ENCODE data around the gene PDSS2.

GRCh38 chr6:107390056-107390455, 69.3 kb downstream of the PDSS2 start:
- TF ChIP-seq CTCF (conservative IDR thresholded peaks at IDR 0.05; ENCODE audit: low read length) (no peak), EZH2phosphoT487 (IDR thresholded peaks at IDR 0.05; ENCODE audit: borderline replicate concordance) (no peak)
